ENCODE measurements around the gene TMEM26. TPM values are rescaled to one million over a fixed set of nuclear protein-coding genes. Genes with fewer than 3 reads are reported as not detected.

The TMEM26 gene
- total RNA-seq, 1 donor from 2014 or later: 3.4 TPM

DNA sequence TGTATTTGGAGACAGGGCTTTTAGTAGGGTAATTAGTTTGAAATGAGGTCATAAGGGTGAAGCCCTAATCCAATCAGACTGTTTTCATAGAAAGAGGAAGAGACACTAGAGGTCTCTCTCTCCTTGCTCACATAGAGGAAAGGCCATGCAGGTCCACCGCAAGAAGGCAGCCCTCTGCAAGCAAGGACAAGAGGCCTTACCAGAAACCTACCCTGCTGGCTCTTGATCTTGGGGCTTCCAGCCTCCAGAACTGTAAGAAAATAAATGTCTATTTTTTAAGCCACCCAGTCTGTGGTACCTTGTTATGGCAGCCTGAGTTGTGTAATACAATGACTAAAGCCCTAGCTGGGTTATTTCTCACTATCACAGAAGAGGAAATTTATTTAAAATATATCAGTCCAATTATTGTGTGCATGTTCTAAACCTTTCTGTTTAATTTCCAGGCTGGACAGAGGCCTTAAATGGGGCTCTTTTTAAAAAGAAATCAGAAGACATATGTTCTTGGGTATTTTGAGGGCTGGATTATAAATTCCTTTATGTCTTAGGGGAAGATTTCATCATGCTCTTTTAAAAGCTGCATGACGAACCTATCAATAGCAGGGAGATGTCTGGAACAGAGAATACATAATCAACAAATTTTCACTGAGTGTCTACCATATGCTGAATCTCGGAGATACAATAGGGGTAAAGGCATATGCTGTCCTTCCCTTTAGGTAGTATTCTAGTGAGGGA, 12.9 kb upstream of the TMEM26 start:
- Mint-ChIP-seq H3K27ac (no peak overlapping the region), H3K27me3 (ENCODE audit: low read depth) (no peaks in the 10 kb centered on the region), H3K4me3 (no peak overlapping the region), H3K9me3 (peaks cover 13% of the 10 kb centered on the region), H3K4me1 (peaks cover 22% of the 10 kb centered on the region), H3K36me3 (no peaks in the 10 kb centered on the region)
- TF ChIP-seq, protein P1, sequence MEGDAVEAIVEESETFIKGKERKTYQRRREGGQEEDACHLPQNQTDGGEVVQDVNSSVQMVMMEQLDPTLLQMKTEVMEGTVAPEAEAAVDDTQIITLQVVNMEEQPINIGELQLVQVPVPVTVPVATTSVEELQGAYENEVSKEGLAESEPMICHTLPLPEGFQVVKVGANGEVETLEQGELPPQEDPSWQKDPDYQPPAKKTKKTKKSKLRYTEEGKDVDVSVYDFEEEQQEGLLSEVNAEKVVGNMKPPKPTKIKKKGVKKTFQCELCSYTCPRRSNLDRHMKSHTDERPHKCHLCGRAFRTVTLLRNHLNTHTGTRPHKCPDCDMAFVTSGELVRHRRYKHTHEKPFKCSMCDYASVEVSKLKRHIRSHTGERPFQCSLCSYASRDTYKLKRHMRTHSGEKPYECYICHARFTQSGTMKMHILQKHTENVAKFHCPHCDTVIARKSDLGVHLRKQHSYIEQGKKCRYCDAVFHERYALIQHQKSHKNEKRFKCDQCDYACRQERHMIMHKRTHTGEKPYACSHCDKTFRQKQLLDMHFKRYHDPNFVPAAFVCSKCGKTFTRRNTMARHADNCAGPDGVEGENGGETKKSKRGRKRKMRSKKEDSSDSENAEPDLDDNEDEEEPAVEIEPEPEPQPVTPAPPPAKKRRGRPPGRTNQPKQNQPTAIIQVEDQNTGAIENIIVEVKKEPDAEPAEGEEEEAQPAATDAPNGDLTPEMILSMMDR (IDR thresholded peaks at IDR 0.05; ENCODE audit: unreplicated experiment): no peak
- no peak for DNase-seq (ENCODE audit: low spot score in 2 of 2, unreplicated experiment in 2 of 2)

DNA sequence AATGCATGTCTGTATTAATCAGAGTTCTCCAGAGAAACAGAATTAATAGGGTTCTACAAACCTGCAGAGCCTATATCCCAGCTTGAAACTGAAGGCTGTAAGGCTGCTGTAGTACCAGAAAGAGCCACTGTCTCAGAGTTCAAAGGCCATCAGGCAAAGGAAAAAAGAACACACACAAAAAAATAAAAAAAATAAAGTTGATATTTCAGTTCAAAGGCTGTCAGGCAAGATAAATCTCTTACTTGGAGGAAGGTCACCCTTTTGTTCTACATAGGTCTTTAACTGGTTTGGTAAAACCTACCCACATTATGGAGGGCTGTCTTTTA, 12.0 kb upstream of the TMEM26 start:
- Mint-ChIP-seq H3K9me3 (peaks cover 18% of the 10 kb centered on the region), H3K4me1 (peaks cover 22% of the 10 kb centered on the region), H3K27me3 (ENCODE audit: low read depth) (no peaks in the 10 kb centered on the region), H3K36me3 (no peaks in the 10 kb centered on the region), H3K27ac (no peak overlapping the region), H3K4me3 (no peak overlapping the region)
- TF ChIP-seq, protein P1 (IDR thresholded peaks at IDR 0.05; ENCODE audit: unreplicated experiment): no peak
- DNase-seq (ENCODE audit: low spot score in 2 of 2, unreplicated experiment in 2 of 2): no peak

DNA sequence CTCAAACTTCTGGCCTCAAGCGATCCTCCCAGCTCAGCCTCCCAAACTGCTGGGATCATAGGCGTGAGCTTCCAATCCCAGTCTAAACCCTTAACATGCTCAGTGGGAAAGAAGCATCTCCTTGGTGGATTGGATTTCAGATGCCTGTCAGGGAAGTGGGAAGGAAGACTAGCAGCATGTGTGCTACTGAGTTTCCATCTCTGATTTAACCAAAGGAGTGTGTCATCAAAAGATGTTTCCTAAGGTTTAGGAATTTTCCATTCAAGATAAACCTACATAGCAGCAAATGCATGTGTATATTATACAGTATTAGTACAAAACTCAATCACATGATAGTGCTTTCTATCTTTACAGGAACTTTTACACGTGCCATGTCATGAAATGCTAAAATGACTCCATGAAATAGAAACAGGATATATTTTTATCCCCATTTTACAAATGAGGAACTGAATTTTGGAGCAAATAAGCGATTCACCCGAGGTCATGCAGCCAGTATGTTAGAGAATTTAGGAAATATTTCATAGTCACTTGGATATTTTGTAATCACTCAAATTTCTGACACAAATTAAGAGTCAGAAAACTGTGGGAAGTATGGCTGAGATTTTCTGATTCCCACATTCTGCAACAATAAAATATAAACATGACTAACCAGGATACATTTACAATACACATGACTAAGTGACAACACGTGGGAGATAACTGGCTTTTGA, 11.4 kb upstream of the TMEM26 start:
- no peak for DNase-seq (ENCODE audit: low spot score in 2 of 2, unreplicated experiment in 2 of 2)
- Mint-ChIP-seq H3K4me1 (peaks cover 22% of the 10 kb centered on the region), H3K9me3 (peaks cover 18% of the 10 kb centered on the region), H3K27ac (no peak overlapping the region), H3K27me3 (ENCODE audit: low read depth) (no peaks in the 10 kb centered on the region), H3K4me3 (no peak overlapping the region), H3K36me3 (no peaks in the 10 kb centered on the region)
- TF ChIP-seq, protein P1 (IDR thresholded peaks at IDR 0.05; ENCODE audit: unreplicated experiment): no peak

DNA sequence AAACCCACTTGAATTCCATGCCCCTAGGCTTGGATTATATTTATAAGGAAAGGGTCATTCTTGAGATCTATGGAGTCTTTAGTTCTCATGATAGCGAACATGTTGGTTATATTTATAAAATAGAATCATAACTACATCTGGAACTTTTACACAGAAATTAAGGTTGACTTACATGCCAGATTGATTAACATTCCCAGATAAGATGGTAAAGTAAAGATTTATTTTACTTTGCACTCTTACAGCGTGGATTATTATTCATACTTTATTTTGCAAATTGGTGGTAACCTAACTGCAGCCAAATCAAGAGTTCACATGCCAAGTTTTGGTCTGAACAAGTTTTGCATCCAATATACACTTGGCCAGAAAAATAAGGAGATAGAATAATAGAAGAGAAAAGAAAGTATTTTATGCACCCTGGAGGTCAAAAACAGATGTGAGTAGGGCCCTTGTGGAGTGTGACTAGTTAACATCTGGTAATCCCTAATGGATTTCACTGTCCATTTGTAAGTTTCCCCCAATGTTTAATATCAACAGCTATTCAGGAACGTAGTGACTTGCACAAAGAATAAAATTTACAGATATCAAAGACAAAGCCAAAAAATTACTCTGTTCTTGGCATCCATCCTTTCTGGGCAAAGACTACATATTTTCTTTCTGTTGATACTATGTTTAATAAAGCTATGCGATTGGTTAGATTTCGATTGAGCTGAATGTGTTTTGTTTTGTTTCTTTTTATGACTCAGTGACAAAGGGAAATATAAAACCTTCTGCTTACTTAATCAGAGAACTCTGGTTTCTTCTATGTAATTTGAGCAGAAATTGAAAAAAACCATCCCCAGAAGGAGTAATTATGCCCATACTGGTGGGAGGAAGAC, 10.1 kb upstream of the TMEM26 start:
- H3K36me3 Mint-ChIP-seq: no peaks in the 10 kb centered on the region
- TF ChIP-seq, protein P1 (IDR thresholded peaks at IDR 0.05; ENCODE audit: unreplicated experiment): no peak
- H3K4me3 Mint-ChIP-seq: no peak overlapping the region
- no peak for DNase-seq (ENCODE audit: low spot score in 2 of 2, unreplicated experiment in 2 of 2)
- peaks cover 5% of the 10 kb centered on the region for H3K27me3 Mint-ChIP-seq (ENCODE audit: low read depth)
- H3K9me3 Mint-ChIP-seq: peaks cover 8% of the 10 kb centered on the region
- no peak overlapping the region for H3K27ac Mint-ChIP-seq
- peaks cover 19% of the 10 kb centered on the region for H3K4me1 Mint-ChIP-seq

DNA sequence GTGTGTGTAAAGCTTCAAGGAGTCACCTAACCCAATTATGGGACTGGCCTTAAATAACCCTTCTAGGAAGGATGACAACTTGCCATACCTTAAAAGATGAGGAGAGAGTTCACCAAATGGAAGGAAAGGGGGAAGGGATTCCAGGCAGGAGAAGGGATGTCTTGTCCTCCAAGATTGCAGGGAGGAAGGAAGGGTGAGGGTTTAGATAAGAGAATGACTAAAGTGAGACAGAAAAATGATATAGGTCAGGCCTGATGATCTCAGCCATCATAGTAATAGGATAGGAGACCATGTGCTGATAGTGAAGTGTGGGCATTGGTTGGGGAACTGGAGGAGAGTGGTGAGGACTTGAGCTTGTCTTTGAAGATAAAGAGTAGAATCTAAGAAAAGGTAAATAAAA, 7.7 kb upstream of the TMEM26 start:
- TF ChIP-seq, protein P1 (IDR thresholded peaks at IDR 0.05; ENCODE audit: unreplicated experiment): no peak
- no peaks in the 10 kb centered on the region for H3K36me3 Mint-ChIP-seq
- H3K4me3 Mint-ChIP-seq: no peak overlapping the region
- H3K9me3 Mint-ChIP-seq: peaks cover 8% of the 10 kb centered on the region
- H3K4me1 Mint-ChIP-seq: peaks cover 30% of the 10 kb centered on the region
- no peak for DNase-seq (ENCODE audit: low spot score in 2 of 2, unreplicated experiment in 2 of 2)
- H3K27me3 Mint-ChIP-seq (ENCODE audit: low read depth): peaks cover 18% of the 10 kb centered on the region
- no peak overlapping the region for H3K27ac Mint-ChIP-seq

All from mesothelial cell of epicardium (in vitro differentiated cells).